ENCODE results near the gene SLC25A17.
"Not testable (repeated sequence)": the region's sequence is repeated elsewhere in the genome, so short reads cannot be mapped to it uniquely, and the experiment has no call there.

Gene SLC25A17

GRCh38 chr22:40739721-40740120 lies 79.4 kb downstream of the SLC25A17 start:
- Histone ChIP-seq H3K36me3 (ENCODE audit: insufficient read depth, low read length) (no peaks in the 10 kb centered on the region), H2AFZ (ENCODE audit: low read depth, low read length) (no peak overlapping the region), H3K9me3 (ENCODE audit: low read length) (no peaks in the 10 kb centered on the region), H3K4me3 (ENCODE audit: low read length) (no peak overlapping the region), H3K27me3 (ENCODE audit: insufficient read depth, low read length) (no peaks in the 10 kb centered on the region), H3K4me1 (ENCODE audit: insufficient read depth, low read length) (no peaks in the 10 kb centered on the region)

- Histone ChIP-seq H3K27me3 (ENCODE audit: insufficient read depth, low read length) (peaks cover 3% of the 10 kb centered on the region), H3K9me3 (ENCODE audit: low read length) (no peaks in the 10 kb centered on the region), H3K4me3 (ENCODE audit: low read length) (no peak overlapping the region), H3K36me3 (ENCODE audit: insufficient read depth, low read length) (no peaks in the 10 kb centered on the region), H2AFZ (ENCODE audit: low read depth, low read length) (no peak overlapping the region), H3K4me1 (ENCODE audit: insufficient read depth, low read length) (peaks cover 5% of the 10 kb centered on the region)
These were observed 85.2 kb downstream of the SLC25A17 start for GRCh38 chr22:40733919-40734318.

- Histone ChIP-seq H3K27me3 (ENCODE audit: insufficient read depth, low read length) (peaks cover 3% of the 10 kb centered on the region), H2AFZ (ENCODE audit: low read depth, low read length) (no peak overlapping the region), H3K4me3 (ENCODE audit: low read length) (no peak overlapping the region), H3K4me1 (ENCODE audit: insufficient read depth, low read length) (peaks cover 6% of the 10 kb centered on the region), H3K9me3 (ENCODE audit: low read length) (no peaks in the 10 kb centered on the region), H3K36me3 (ENCODE audit: insufficient read depth, low read length) (no peaks in the 10 kb centered on the region)
These were observed 86.2 kb downstream of the SLC25A17 start for GRCh38 chr22:40732999-40733292.

- H3K4me3 ChIP-seq (ENCODE audit: low read length): no peak overlapping the region
- peaks cover 13% of the 10 kb centered on the region for H3K4me1 ChIP-seq (ENCODE audit: insufficient read depth, low read length)
- H3K9me3 ChIP-seq (ENCODE audit: low read length): no peaks in the 10 kb centered on the region
- no peaks in the 10 kb centered on the region for H3K36me3 ChIP-seq (ENCODE audit: insufficient read depth, low read length)
- no peak overlapping the region for H2AFZ ChIP-seq (ENCODE audit: low read depth, low read length)
- peaks cover 3% of the 10 kb centered on the region for H3K27me3 ChIP-seq (ENCODE audit: insufficient read depth, low read length)
These were observed 89.9 kb downstream of the SLC25A17 start for GRCh38 chr22:40729284-40729683.

- no peak overlapping the region for H3K4me3 ChIP-seq (ENCODE audit: low read length)
- peaks cover 13% of the 10 kb centered on the region for H3K4me1 ChIP-seq (ENCODE audit: insufficient read depth, low read length)
- no peak overlapping the region for H2AFZ ChIP-seq (ENCODE audit: low read depth, low read length)
- H3K9me3 ChIP-seq (ENCODE audit: low read length): no peaks in the 10 kb centered on the region
- peaks cover 3% of the 10 kb centered on the region for H3K27me3 ChIP-seq (ENCODE audit: insufficient read depth, low read length)
- H3K36me3 ChIP-seq (ENCODE audit: insufficient read depth, low read length): no peaks in the 10 kb centered on the region
These were observed 90.4 kb downstream of the SLC25A17 start for GRCh38 chr22:40728731-40729189.

GRCh38 chr22:40727964-40728615 lies 91.1 kb downstream of the SLC25A17 start:
- no peak overlapping the region for H3K4me3 ChIP-seq (ENCODE audit: low read length)
- peaks cover 13% of the 10 kb centered on the region for H3K4me1 ChIP-seq (ENCODE audit: insufficient read depth, low read length)
- no peaks in the 10 kb centered on the region for H3K9me3 ChIP-seq (ENCODE audit: low read length)
- H3K27me3 ChIP-seq (ENCODE audit: insufficient read depth, low read length): peaks cover 3% of the 10 kb centered on the region
- no peaks in the 10 kb centered on the region for H3K36me3 ChIP-seq (ENCODE audit: insufficient read depth, low read length)
- H2AFZ ChIP-seq (ENCODE audit: low read depth, low read length): no peak overlapping the region

GRCh38 chr22:40727070-40727963 lies 91.8 kb downstream of the SLC25A17 start:
- Histone ChIP-seq H3K9me3 (ENCODE audit: low read length) (no peaks in the 10 kb centered on the region), H3K36me3 (ENCODE audit: insufficient read depth, low read length) (no peaks in the 10 kb centered on the region), H3K27me3 (ENCODE audit: insufficient read depth, low read length) (peaks cover 2% of the 10 kb centered on the region), H2AFZ (ENCODE audit: low read depth, low read length) (no peak overlapping the region), H3K4me1 (ENCODE audit: insufficient read depth, low read length) (peaks cover 9% of the 10 kb centered on the region), H3K4me3 (ENCODE audit: low read length) (no peak overlapping the region)

GRCh38 chr22:40726514-40726913 lies 92.6 kb downstream of the SLC25A17 start:
- no peaks in the 10 kb centered on the region for H3K36me3 ChIP-seq (ENCODE audit: insufficient read depth, low read length)
- H3K27me3 ChIP-seq (ENCODE audit: insufficient read depth, low read length): no peaks in the 10 kb centered on the region
- H3K9me3 ChIP-seq (ENCODE audit: low read length): no peaks in the 10 kb centered on the region
- no peak overlapping the region for H2AFZ ChIP-seq (ENCODE audit: low read depth, low read length)
- peaks cover 9% of the 10 kb centered on the region for H3K4me1 ChIP-seq (ENCODE audit: insufficient read depth, low read length)
- no peak overlapping the region for H3K4me3 ChIP-seq (ENCODE audit: low read length)

GRCh38 chr22:40723396-40723933 lies 95.7 kb downstream of the SLC25A17 start:
- Histone ChIP-seq H3K4me1 (ENCODE audit: insufficient read depth, low read length) (peaks cover 17% of the 10 kb centered on the region), H3K4me3 (ENCODE audit: low read length) (no peak overlapping the region), H2AFZ (ENCODE audit: low read depth, low read length) (no peak overlapping the region), H3K9me3 (ENCODE audit: low read length) (no peaks in the 10 kb centered on the region), H3K27me3 (ENCODE audit: insufficient read depth, low read length) (peaks cover 9% of the 10 kb centered on the region), H3K36me3 (ENCODE audit: insufficient read depth, low read length) (no peaks in the 10 kb centered on the region)

- H3K36me3 ChIP-seq (ENCODE audit: insufficient read depth, low read length): no peaks in the 10 kb centered on the region
- no peak overlapping the region for H3K4me3 ChIP-seq (ENCODE audit: low read length)
- peaks cover 12% of the 10 kb centered on the region for H3K27me3 ChIP-seq (ENCODE audit: insufficient read depth, low read length)
- no peak overlapping the region for H2AFZ ChIP-seq (ENCODE audit: low read depth, low read length)
- peaks cover 8% of the 10 kb centered on the region for H3K4me1 ChIP-seq (ENCODE audit: insufficient read depth, low read length)
- H3K9me3 ChIP-seq (ENCODE audit: low read length): no peaks in the 10 kb centered on the region
These were observed 97.9 kb downstream of the SLC25A17 start for GRCh38 chr22:40721266-40721665.

- Histone ChIP-seq H3K4me3 (ENCODE audit: low read length) (no peak overlapping the region), H3K27me3 (ENCODE audit: insufficient read depth, low read length) (peaks cover 12% of the 10 kb centered on the region), H3K9me3 (ENCODE audit: low read length) (no peaks in the 10 kb centered on the region), H3K4me1 (ENCODE audit: insufficient read depth, low read length) (peaks cover 8% of the 10 kb centered on the region), H3K36me3 (ENCODE audit: insufficient read depth, low read length) (no peaks in the 10 kb centered on the region), H2AFZ (ENCODE audit: low read depth, low read length) (no peak overlapping the region)
These were observed 98.4 kb downstream of the SLC25A17 start for GRCh38 chr22:40720538-40721256.

- H3K27me3 ChIP-seq (ENCODE audit: insufficient read depth, low read length): peaks cover 12% of the 10 kb centered on the region
- H3K9me3 ChIP-seq (ENCODE audit: low read length); H2AFZ ChIP-seq (ENCODE audit: low read depth, low read length); H3K36me3 ChIP-seq (ENCODE audit: insufficient read depth, low read length); H3K4me3 ChIP-seq (ENCODE audit: low read length); H3K4me1 ChIP-seq (ENCODE audit: insufficient read depth, low read length): not testable (repeated sequence)
These were observed 99.0 kb downstream of the SLC25A17 start for GRCh38 chr22:40720156-40720537.
